AG10803 (cell line): ENCODE data around the gene TXNRD2.

ENCODE experiments used
- DNase-seq: peaks from one replicate; pipeline ENCODE4 v3.0.0; 2010; ENCODE audit warnings: low read depth
- H3K4me3 ChIP-seq: 2 replicates; pipeline ENCODE4 v1.5.1; 2011; ENCODE audit warnings: mild to moderate bottlenecking, low read length, control low read depth
- CTCF ChIP-seq: conservative IDR thresholded peaks from 2 replicates; pipeline ENCODE4 v1.5.1; 2011; ENCODE audit warnings: mild to moderate bottlenecking, low read length, control low read depth, inconsistent platforms

Gene TXNRD2

DNA sequence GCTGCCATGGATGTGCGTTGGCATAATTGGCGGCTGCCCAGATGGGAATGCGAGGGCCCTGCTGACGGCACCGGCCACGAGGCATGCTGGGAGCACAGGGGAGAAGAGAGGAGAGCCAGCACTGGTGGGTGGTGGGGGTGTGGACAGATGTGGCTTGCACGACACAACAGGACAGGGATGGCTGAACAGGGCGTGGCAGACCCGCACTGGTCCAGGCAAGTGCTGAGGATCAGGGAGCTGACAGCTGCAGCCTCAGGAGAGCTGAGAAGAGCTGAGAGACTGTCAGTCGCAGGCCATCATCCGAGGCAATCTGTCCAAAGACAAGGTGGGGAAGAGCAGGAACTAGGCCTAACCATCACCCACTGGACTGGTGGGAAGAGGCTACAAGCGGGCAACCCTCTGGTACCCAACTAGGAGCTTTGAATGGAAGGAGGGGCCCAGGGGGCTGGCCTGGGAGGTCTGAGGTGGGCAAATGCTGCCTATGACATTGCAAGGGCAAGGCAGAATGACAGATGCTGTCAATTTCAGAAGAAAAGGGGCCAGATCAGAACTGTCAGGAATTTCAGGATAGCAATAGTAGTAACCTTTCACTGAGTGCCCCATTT lies 89.3 kb downstream of the TXNRD2 start:
- H3K4me3 ChIP-seq: peak overlapping the region; percentile 92
- DNase-seq: no peak
- TF ChIP-seq CTCF: no peak

DNA sequence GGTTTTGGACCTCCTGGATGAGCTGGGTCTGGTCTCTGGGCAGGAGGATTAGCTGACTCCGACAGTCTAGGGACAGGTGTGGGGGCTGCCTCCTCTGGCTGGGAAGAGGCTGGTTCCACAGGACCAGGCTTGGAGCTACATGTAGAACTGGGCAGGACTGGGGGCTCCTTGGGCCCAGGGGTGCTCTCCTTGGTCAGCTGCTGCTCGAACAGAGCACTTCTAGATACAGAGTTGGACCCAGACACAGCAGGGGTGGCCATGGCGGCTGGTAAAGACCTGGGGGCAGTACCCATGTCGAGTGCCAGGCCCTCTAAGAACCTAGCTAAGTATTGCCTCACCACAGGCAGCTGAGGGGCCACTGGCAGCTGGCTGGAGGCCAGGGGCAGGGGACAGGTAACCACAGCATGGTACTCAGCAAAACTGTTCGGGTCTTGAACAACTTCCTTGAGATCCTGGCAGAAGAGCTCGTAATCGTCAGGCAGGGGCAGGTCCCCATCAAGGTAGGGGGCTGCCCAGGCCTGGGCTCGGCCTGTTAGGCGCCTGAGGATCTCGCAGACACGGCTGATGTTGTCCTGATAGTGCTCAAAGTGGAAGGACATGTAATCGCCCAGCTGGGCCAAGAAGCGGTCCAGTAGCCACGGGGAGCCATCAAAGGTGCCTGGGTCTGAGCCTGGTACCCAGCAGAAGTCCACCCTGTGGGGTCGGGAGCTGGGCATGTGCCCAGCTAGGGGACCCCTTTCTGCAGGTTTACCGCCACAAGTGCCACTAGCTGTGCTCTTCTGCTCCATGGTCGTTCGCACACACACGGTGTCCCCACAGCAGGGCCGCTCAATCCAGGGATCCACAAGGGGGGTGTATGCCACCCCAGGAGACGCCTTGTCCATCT lies 90.1 kb downstream of the TXNRD2 start:
- no peak for DNase-seq

GRCh38 chr22:19850763-19851109 lies 90.9 kb downstream of the TXNRD2 start:
- no peak overlapping the region for H3K4me3 ChIP-seq
- TF ChIP-seq CTCF: no peak
- no peak for DNase-seq

More for the DNA sequence above, 90.1 kb downstream of the TXNRD2 start:
- H3K4me3 ChIP-seq: no peak overlapping the region
- no peak for TF ChIP-seq CTCF

DNA sequence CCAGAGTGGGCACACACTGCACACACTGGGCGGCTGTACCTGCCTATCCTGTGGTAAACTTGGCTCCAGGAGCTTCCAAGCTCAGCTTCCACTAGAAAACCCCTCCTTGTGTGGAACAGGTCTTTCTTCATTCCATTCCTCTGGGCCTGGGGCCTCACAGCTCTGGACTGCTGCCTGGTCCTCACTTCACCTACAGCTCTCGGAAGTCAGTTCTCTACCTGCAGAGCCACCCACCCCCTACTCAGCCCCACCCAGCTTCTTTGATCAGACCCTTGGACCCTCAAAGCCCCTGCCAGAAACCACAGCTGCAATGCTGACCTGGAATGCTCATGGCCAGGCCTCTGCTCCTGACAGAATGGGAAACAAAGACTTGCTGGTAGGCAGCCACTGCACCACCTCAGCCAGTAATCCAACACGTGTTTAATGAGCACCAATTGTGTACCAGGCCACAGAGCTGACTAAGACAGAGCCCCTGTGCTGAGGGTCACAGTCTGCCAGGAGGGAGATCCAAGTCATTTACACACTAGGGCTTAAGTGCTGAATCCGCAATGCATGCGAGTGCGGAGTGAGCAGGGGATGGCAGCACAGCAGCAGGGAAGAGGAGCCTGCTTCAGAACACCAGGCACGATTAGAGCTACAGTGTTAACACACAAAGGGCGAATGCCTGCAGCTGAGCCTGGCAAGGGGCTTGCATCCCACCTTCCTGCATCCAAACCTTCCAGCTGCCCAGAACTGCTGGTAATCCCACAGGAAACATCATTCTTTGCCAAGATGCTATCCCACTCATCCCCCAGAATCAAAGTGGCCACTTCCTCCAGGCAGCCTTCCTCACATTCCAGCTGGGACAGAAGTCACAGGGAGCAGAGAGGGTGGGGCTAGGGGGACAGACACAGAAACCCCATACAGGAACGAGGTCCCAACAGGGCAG lies 91.5 kb downstream of the TXNRD2 start:
- H3K4me3 ChIP-seq: no peak overlapping the region
- no peak for TF ChIP-seq CTCF
- DNase-seq: no peak

DNA sequence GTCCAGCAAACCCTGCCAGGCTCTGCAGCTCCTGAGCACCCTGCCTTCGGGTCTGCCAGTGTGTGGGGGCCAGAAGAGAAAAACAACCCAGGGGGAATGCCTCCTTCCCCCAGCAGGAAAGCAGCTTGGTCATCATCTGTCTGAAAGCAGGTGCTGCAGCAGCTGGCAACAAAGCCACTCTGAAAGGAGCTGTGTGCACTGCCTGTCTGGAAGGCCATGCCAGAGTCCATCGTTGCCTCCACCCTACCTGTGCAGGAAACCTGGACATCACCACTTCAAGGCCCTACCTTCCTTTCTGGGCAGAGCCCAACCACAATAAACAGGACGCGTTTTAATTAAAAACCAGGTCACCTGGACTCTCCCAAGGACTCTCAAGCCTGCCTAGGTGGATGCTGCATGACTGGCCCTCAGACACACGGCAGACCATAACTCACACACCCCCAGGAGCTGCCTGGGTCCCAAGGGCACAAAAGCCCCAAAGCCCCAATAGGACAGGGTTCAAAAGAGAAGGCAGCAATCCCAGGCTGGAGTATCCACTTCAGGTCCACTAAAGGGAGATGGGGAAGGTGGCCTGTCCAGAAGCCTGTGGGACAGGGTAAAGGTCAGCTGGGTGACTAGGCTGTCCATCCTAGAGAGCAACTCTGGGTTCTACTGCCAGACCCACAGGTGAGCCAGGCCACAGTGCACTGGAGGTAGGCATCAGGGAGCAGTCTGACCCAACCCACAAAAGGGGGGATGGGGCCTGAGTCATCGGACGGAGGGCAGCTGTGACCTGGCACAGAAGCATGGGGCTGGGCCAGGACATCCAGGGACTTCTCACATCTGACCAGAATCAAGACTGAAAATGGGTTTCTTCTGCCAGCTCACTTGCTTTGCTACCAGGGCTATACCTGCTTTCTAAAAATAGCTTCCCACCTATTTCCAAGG lies 93.1 kb downstream of the TXNRD2 start:
- TF ChIP-seq CTCF: no peak
- DNase-seq: peak; percentile 29
- no peak overlapping the region for H3K4me3 ChIP-seq

- TF ChIP-seq CTCF: no peak
- no peak overlapping the region for H3K4me3 ChIP-seq
- DNase-seq: no peak
These were observed 94.3 kb downstream of the TXNRD2 start for GRCh38 chr22:19847345-19847632.
